HUES6 (cell line): Measurements from ENCODE around the gene CEP250.
"Not testable (repeated sequence)": the region's sequence is repeated elsewhere in the genome, so short reads cannot be mapped to it uniquely, and the experiment has no call there.

Experiments used
- H3K27ac ChIP-seq: 2 replicates; pipeline ENCODE4 v1.7.0; 2013; ENCODE audit warnings: low read depth, mild to moderate bottlenecking, low read length, inconsistent platforms
- H3K27me3 ChIP-seq: 2 replicates; pipeline ENCODE4 v1.6.1; 2013; ENCODE audit warnings: low read length; ENCODE audit not compliant: control insufficient read depth, insufficient read depth
- H3K36me3 ChIP-seq: 2 replicates; pipeline ENCODE4 v1.6.1; 2013; ENCODE audit warnings: low read length; ENCODE audit not compliant: control insufficient read depth, insufficient read depth
- H3K4me1 ChIP-seq: 2 replicates; pipeline ENCODE4 v1.6.1; 2013; ENCODE audit warnings: low read length; ENCODE audit not compliant: control insufficient read depth, insufficient read depth
- H3K4me3 ChIP-seq: 2 replicates; pipeline ENCODE4 v1.5.1; 2013; ENCODE audit warnings: low read depth, low read length
- H3K9ac ChIP-seq: one replicate; pipeline ENCODE4 v1.6.1; 2013; ENCODE audit warnings: mild to moderate bottlenecking, low read length
- H3K9me3 ChIP-seq: 2 replicates; pipeline ENCODE4 v1.6.1; 2013; ENCODE audit warnings: low read depth, low read length; ENCODE audit not compliant: control insufficient read depth, insufficient read depth

The CEP250 gene

DNA sequence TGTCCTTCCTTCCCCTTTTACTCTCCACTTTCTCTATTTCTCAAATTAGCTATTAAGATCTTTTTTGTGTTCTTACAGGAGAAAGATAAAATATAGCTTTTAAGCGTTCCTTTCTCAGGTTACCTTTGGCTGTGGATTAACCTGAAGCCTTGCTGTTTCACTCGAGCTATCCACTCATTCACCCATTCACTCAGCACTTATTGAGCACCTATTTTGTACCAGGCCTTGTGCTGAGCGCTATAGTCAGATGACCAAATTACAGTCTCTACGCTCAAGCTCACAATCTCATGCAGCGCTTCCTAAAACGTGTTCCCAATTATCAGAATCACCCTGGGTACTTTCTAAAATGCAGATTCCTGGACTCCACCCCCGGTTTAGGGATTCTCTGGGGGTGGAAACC lies 1.8 kb upstream of the CEP250 start:
- no peak overlapping the region for H3K9ac ChIP-seq
- H3K9me3 ChIP-seq, result 0 out of 2 replicates have a peak, but pooled peaks cover 4% of the 10 kb centered on the region
- H3K4me1 ChIP-seq, result peaks cover 5% of the 10 kb centered on the region; the same call in 1 of the 2 replicates
- H3K36me3 ChIP-seq, result 0 out of 2 replicates have a peak, but pooled peaks cover 3% of the 10 kb centered on the region
- no peak overlapping the region for H3K27ac ChIP-seq
- no peaks in the 10 kb centered on the region for H3K27me3 ChIP-seq
- H3K4me3 ChIP-seq, result peak overlapping the region; percentile 79

DNA sequence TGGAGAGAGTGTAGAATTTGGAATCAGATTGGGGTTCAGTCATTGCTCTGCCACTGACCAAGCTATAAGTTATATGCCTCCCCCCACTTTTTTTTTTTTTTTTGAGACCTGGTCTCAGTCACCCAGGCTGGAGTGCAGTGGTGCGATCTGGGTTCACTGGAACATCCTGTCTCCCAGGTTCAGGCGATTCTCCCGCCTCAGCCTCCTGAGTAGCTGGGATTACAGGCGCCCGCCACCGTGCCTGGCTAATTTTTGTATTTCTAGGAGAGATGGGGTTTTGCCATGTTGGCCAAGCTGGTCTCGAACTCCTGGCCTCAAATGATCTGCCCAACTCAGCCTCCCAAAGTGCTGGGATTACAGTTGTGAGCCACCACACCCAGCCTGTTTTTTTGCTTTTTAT lies 1.3 kb downstream of the CEP250 start:
- H3K9me3 ChIP-seq, H3K9ac ChIP-seq, H3K27ac ChIP-seq, H3K27me3 ChIP-seq, H3K4me1 ChIP-seq: not testable (repeated sequence)
- Histone ChIP-seq H3K4me3 (peak overlapping the region; percentile 79; the same call in 1 of the 2 replicates), H3K36me3 (peaks cover 21% of the 10 kb centered on the region)

DNA sequence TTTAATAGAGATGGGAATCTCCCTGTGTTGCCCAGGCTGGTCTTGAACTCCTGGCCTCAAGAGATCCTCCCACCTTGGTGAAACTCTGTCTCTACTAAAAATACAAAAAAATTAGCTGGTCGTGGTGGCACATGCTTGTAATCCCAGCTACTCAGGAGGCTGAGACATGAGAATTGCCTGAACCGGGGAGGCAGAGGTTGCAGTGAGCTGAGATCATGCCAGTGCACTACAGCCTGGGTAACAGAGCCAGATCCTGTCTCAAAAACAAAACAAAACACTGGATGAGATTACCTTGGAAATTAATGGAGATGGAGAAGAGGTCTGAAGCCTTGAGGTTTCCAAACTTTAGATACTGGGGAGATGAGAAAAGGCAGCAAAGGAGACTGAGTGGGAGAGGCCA lies 2.1 kb downstream of the CEP250 start:
- not testable (repeated sequence) for H3K4me3 ChIP-seq, H3K4me1 ChIP-seq, H3K9me3 ChIP-seq, H3K9ac ChIP-seq, H3K27me3 ChIP-seq, H3K27ac ChIP-seq
- peaks cover 29% of the 10 kb centered on the region for H3K36me3 ChIP-seq

DNA sequence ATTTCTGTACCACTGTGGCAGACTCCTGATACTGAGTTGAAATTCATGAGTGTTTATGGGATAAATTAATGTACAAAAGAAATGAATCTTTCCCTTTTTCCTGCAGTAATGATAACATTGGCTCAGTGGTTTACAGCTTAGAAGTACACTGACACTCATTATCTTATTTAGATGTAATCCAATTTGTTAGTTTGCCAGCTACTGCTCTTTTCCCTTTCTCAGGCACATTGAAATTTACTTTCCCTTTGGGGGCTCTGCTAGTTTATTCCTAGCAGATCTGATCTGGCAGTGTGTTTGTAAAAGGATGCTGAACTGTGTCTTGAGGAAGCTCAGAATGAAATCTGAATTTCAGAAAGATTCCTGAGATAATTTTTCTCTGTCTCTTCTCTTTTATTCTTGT lies 3.0 kb downstream of the CEP250 start:
- Histone ChIP-seq H3K4me3 (no peak overlapping the region), H3K36me3 (peaks cover 31% of the 10 kb centered on the region), H3K4me1 (peaks cover 5% of the 10 kb centered on the region; the same call in 1 of the 2 replicates), H3K27ac (no peak overlapping the region), H3K9me3 (no peaks in the 10 kb centered on the region), H3K9ac (no peak overlapping the region), H3K27me3 (no peaks in the 10 kb centered on the region)

DNA sequence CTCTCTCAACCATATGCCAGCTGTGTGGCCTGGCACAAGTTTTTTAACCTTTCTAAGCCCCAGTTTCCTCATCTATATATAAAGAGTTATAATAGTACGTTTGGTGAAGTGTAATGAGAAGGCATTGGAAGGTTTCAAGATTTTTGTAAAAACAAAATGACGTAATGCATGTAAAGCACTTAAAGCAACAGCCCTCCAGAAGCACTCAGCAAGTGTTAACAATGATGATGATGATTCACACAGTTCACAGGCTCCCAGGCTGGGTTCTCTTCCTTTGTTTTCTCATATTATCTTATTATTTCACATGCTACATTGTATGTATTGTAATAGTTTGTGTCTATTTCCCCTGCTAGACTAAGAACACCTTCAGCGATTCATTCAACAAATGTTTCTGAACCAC lies 6.2 kb downstream of the CEP250 start:
- Histone ChIP-seq H3K27ac (no peak overlapping the region), H3K27me3 (no peaks in the 10 kb centered on the region), H3K36me3 (peaks cover 51% of the 10 kb centered on the region), H3K4me3 (no peak overlapping the region), H3K9me3 (no peaks in the 10 kb centered on the region), H3K9ac (no peak overlapping the region), H3K4me1 (no peaks in the 10 kb centered on the region)

DNA sequence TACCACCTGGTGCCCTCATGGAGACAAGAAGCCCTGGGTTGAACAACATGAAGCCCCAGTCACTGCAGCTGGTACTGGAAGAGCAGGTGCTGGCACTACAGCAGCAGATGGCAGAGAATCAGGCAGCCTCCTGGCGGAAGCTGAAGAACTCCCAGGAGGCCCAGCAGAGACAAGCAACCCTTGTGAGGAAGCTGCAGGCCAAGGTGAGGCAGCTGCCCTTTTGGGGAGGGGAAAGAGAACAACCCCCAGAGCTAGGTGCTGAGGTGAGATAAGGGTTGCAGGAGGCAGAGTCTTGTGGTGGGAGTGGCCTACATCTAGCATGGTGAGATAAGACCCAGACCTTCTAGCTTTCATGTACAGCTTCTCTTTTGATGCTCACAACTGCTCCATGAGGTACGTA lies 7.0 kb downstream of the CEP250 start:
- Histone ChIP-seq H3K27ac (no peak overlapping the region), H3K9ac (no peak overlapping the region), H3K36me3 (peaks cover 58% of the 10 kb centered on the region), H3K27me3 (no peaks in the 10 kb centered on the region), H3K4me3 (no peak overlapping the region), H3K4me1 (peaks cover 3% of the 10 kb centered on the region), H3K9me3 (no peaks in the 10 kb centered on the region)

DNA sequence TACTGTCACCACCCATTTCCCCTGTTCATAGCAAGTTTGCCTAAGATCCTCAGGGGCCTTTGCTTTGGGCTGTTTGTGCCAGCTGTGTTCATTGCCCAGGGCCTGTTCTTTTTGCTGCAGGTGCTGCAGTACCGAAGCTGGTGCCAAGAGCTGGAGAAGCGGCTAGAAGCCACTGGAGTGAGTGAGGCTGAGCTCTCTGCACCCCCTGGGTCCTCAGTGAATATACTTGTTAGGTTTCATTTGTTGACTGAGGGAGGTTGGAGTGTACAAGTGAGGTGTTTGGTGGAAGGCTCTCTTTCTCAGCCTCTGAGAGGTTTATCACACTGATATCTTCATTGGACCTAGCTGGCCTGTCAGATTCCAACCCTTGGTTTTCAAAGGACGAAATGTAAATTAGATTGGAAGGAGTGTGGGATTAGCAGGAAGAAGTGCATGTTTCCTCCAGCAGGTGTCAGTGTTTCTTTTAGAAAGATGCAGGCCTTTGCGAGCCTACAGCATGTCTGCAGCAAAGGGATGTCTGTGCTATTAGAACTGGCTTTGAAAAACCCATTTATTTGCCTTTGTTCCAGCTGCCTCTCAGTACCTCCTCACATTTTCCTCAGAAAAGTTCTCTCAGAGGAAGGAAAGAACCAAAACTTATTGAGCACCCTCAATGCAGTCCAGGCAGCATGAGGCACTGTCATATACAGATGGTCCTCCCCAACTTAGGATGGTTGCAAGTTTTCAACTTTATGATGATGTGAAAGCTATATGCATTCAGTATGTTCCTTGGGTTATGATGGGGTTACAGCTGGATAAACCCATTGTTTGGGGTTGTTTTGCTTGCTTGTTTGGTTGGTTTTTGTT lies 8.3 kb downstream of the CEP250 start:
- no peak overlapping the region for H3K27ac ChIP-seq
- H3K27me3 ChIP-seq, result no peaks in the 10 kb centered on the region
- peaks cover 7% of the 10 kb centered on the region for H3K4me1 ChIP-seq
- no peaks in the 10 kb centered on the region for H3K9me3 ChIP-seq
- H3K36me3 ChIP-seq, result peaks cover 69% of the 10 kb centered on the region
- no peak overlapping the region for H3K9ac ChIP-seq
- no peak overlapping the region for H3K4me3 ChIP-seq

DNA sequence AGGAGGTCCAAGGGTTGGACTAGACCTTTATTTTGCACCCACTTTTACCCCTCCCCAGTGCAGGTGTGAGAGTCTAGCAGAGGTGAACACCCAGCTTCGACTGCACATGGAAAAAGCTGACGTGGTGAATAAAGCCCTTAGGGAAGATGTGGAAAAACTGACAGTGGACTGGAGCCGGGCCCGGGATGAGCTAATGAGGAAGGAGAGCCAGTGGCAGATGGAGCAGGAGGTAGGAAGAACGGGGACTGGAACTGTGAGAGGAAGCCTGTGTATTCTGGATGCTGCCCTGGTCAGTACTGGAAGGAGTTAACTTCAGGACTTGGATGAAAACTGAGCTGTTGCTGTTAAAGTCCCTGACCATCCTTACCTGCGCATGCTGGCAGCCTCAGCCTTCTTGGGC lies 10.6 kb downstream of the CEP250 start:
- H3K4me3 ChIP-seq, result no peak overlapping the region
- H3K9ac ChIP-seq, result no peak overlapping the region
- peaks cover 7% of the 10 kb centered on the region for H3K4me1 ChIP-seq
- H3K9me3 ChIP-seq, result no peaks in the 10 kb centered on the region
- H3K27ac ChIP-seq, result no peak overlapping the region
- H3K27me3 ChIP-seq, result no peaks in the 10 kb centered on the region
- H3K36me3 ChIP-seq, result peaks cover 80% of the 10 kb centered on the region

DNA sequence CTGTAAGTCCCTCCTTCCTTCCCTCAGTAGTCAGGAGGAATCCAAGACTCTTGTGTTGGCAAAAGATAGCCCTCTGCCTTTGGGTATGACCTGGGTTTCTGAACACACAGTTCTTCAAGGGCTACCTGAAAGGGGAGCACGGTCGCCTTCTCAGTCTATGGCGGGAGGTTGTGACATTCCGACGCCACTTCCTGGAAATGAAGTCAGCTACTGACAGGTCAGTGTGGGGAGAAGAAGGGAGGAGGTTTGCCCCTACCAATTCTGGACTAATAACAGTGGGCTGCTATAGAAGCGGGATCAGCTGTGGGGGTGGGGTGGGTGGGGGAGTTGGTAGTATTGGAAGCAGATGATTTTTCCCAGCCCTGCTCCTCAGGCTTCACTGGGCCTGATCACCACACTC lies 11.5 kb downstream of the CEP250 start:
- H3K4me3 ChIP-seq, result peak overlapping the region; percentile 16; the same call in 1 of the 2 replicates
- no peak overlapping the region for H3K9ac ChIP-seq
- H3K36me3 ChIP-seq, result peaks cover 80% of the 10 kb centered on the region
- H3K4me1 ChIP-seq, result peaks cover 7% of the 10 kb centered on the region
- H3K27me3 ChIP-seq, result no peaks in the 10 kb centered on the region
- H3K27ac ChIP-seq, result no peak overlapping the region
- H3K9me3 ChIP-seq, result no peaks in the 10 kb centered on the region

DNA sequence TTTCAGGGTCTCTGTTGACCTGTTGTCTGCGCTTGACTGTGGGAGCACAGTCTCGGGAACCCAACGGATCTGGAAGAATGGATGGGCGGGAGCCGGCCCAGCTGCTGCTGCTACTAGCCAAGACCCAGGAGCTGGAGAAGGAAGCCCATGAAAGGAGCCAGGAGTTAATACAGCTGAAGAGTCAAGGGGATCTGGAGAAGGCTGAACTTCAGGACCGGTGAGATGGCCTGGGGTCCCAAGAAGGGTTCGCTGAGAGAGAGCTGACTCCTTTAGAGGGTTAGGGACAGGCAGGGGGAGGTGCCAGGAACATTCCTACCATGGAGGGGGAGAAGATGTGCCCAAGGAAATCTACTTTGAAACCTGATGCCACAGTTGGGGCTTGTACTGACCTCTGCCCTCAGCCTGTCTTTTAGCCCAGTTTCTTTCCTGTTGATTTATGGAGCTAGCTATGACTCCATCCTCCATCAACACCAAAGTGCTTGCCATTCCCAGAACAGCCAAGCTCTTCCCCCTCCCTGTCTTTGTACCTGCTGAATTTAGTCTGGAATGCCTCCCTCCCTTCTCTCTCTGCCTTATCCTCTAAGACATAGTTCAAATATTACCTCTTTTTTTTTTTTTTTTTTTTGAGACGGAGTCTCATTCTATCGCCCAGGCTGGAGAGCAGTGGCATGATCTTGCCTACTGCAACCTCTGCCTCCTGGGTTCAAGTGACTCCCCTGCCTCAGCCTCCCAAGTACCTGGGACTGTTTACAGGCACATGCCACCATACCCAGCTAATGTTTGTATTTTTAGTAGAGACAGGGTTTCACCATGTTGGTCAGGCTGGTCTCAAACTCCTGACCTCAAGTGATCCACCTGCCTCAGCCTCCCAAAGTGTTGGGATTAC lies 12.2 kb downstream of the CEP250 start:
- Histone ChIP-seq H3K9ac (peak overlapping the region; percentile 31), H3K36me3 (peaks cover 80% of the 10 kb centered on the region), H3K4me1 (peaks cover 7% of the 10 kb centered on the region), H3K27me3 (no peaks in the 10 kb centered on the region), H3K4me3 (peak overlapping the region; percentile 16; the same call in 1 of the 2 replicates), H3K9me3 (no peaks in the 10 kb centered on the region), H3K27ac (no peak overlapping the region)
